ENCODE data around the gene GATA6.

DNA sequence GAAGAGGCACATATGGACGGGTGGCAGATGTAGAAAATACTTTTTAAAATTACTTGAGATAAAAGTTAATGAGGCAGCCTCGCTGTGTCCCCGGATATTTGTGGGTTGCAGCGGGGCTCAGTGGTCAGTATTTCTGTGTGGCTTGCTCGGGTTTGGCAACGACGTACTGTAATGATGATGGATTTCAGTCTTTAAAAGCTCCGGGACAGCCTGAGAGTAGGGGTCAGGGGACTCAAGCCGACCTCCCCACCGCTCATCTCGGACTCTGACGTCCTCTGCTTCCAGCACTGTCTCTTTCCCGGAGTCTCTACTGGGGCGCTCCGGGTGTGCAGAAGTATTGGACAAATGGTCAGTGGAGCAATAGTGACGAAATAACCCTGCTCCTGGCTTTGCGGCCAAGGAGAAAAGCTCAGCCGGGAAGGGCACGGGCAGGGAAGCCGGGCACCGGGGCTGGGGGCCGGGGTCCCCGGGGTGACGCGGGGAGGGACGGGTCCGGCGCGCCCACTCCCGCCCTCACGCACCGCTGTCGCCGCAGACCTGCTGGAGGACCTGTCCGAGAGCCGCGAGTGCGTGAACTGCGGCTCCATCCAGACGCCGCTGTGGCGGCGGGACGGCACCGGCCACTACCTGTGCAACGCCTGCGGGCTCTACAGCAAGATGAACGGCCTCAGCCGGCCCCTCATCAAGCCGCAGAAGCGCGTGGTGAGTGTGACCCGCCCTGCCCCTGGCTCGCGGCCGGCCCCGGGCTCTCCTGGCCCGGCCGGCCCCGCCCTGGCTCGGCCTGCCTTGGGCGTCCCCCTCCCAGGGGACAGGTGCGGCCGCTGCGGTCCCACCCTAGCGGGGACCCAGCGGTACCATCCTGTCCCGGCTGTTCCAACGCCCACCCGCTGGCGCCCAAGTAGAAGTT is 7.3 kb downstream of the GATA6 start:
- no peak for TF ChIP-seq SP1 (IDR thresholded peaks at IDR 0.05; ENCODE audit: low read depth)
- no peak for TF ChIP-seq RAD21 (IDR thresholded peaks at IDR 0.05; ENCODE audit: low read depth)

Data from HCT116 (cell line).